ENCODE data around the gene TBL1X. TPM values are rescaled to one million over a fixed set of nuclear protein-coding genes. Genes with fewer than 3 reads are reported as not detected.

TBL1X gene
- total and polyA plus RNA-seq, 2 of the 13 experiments (the other 11 are each of a cell fraction or from before 2014, with no cell fraction given), result 17.6 to 19.9 TPM

- no peaks in the 10 kb centered on the region for H3K27me3 ChIP-seq (ENCODE audit: control insufficient read depth in 1 of 2, insufficient read depth in 2 of 2, low read length in 2 of 2)
- no peak overlapping the region for H3K27ac ChIP-seq (ENCODE audit: extremely low read length, insufficient read depth, low read length)
These were observed 90.5 kb downstream of the TBL1X start for GRCh38 chrX:9555354-9555753.

GRCh38 chrX:9557091-9557490 lies 92.2 kb downstream of the TBL1X start:
- Histone ChIP-seq H3K27me3 (ENCODE audit: control insufficient read depth in 1 of 2, insufficient read depth in 2 of 2, low read length in 2 of 2) (no peaks in the 10 kb centered on the region), H3K9ac (ENCODE audit: insufficient read depth, low read depth, low read length) (no peak overlapping the region), H3K36me3 (replicated peaks in 1 of 2; ENCODE audit: control insufficient read depth in 1 of 2, insufficient read depth in 2 of 2, low read length in 2 of 2) (peaks cover 0 to 1% of the 10 kb centered on the region in 2 experiments; a peak in 1 of 5 replicates), H3K4me3 (replicated peaks in 1 of 3; ENCODE audit: insufficient read depth in 1 of 3, low read depth in 2 of 3, low read length in 3 of 3) (no peak overlapping the region), H2AFZ (ENCODE audit: low read length) (no peak overlapping the region), H3K4me2 (ENCODE audit: low read depth, low read length) (peak overlapping the region; percentile 49; the same call in 1 of the 2 replicates), H3K9me3 (ENCODE audit: low read length) (no peaks in the 10 kb centered on the region), H4K20me1 (ENCODE audit: insufficient read depth, low read length) (0 out of 2 replicates have a peak, but pooled peaks cover 11% of the 10 kb centered on the region), H3K79me2 (ENCODE audit: insufficient read depth, low read length) (peaks cover 42% of the 10 kb centered on the region), H3K4me1 (ENCODE audit: insufficient read depth, low read length) (peaks cover 35% of the 10 kb centered on the region), H3K27ac (ENCODE audit: extremely low read length, insufficient read depth, low read length) (peak overlapping the region; percentile 59)
- CTCF ChIA-PET (ENCODE audit: low intra/inter-chr PET ratio, low total read pairs), result no interaction called here
- peak; percentile 24; the same call in 2 of the 3 replicates for ATAC-seq
- BruUV-seq (replicated peaks), result no TSS peak
- no peak for FAIRE-seq
- no peak for DNase-seq (ENCODE audit: low spot score)
- POLR2A ChIA-PET, result no interaction called here
- TF ChIP-seq, protein P1, sequence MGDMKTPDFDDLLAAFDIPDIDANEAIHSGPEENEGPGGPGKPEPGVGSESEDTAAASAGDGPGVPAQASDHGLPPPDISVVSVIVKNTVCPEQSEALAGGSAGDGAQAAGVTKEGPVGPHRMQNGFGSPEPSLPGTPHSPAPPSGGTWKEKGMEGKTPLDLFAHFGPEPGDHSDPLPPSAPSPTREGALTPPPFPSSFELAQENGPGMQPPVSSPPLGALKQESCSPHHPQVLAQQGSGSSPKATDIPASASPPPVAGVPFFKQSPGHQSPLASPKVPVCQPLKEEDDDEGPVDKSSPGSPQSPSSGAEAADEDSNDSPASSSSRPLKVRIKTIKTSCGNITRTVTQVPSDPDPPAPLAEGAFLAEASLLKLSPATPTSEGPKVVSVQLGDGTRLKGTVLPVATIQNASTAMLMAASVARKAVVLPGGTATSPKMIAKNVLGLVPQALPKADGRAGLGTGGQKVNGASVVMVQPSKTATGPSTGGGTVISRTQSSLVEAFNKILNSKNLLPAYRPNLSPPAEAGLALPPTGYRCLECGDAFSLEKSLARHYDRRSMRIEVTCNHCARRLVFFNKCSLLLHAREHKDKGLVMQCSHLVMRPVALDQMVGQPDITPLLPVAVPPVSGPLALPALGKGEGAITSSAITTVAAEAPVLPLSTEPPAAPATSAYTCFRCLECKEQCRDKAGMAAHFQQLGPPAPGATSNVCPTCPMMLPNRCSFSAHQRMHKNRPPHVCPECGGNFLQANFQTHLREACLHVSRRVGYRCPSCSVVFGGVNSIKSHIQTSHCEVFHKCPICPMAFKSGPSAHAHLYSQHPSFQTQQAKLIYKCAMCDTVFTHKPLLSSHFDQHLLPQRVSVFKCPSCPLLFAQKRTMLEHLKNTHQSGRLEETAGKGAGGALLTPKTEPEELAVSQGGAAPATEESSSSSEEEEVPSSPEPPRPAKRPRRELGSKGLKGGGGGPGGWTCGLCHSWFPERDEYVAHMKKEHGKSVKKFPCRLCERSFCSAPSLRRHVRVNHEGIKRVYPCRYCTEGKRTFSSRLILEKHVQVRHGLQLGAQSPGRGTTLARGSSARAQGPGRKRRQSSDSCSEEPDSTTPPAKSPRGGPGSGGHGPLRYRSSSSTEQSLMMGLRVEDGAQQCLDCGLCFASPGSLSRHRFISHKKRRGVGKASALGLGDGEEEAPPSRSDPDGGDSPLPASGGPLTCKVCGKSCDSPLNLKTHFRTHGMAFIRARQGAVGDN (CRISPR knock-in tag; IDR thresholded peaks at IDR 0.05), result peak; percentile 36; the same call in 1 of the 2 replicates
- no peak for TF ChIP-seq MED1 (CRISPR knock-in tag; IDR thresholded peaks at IDR 0.05)
- no peak for TF ChIP-seq ASH2L (IDR thresholded peaks at IDR 0.05; ENCODE audit: insufficient read length, low read depth, low read length)
- TF ChIP-seq RNF2 (conservative IDR thresholded peaks at IDR 0.05; ENCODE audit: low read depth), result no peak
- intact Hi-C loops (cut with micrococcal nuclease; ENCODE audit: unreplicated experiment) (no loop called here), in situ Hi-C loops (cut with HindIII; ENCODE audit: extremely low pct_ligation_motif_present, low pct_unique_long_range_greater_than_20kb) (no loop called here)
- 13% methylated on average over 3 of the region's 11 CpGs for WGBS (ENCODE audit: low lambda C conversion rate)

More at GRCh38 chrX:9555354-9555753, 90.5 kb downstream of the TBL1X start:
- BruUV-seq (replicated peaks), result no TSS peak
- ChIA-PET CTCF (ENCODE audit: low intra/inter-chr PET ratio, low total read pairs) (no interaction called here), POLR2A (no interaction called here)
- 0 out of 2 replicates have a peak, but pooled peaks cover 11% of the 10 kb centered on the region for H4K20me1 ChIP-seq (ENCODE audit: insufficient read depth, low read length)
- no peak for ATAC-seq
- 100% methylated on average over 2 of the region's 2 CpGs for WGBS (ENCODE audit: low lambda C conversion rate)
- intact Hi-C loops (cut with micrococcal nuclease; ENCODE audit: unreplicated experiment) (no loop called here), in situ Hi-C loops (cut with HindIII; ENCODE audit: extremely low pct_ligation_motif_present, low pct_unique_long_range_greater_than_20kb) (no loop called here)
- H3K9ac ChIP-seq (ENCODE audit: insufficient read depth, low read depth, low read length), result no peak overlapping the region
- H3K4me2 ChIP-seq (ENCODE audit: low read depth, low read length), result no peak overlapping the region
- no peaks in the 10 kb centered on the region for H3K9me3 ChIP-seq (ENCODE audit: low read length)
- no peaks in the 10 kb centered on the region; a peak in 1 of 5 replicates for H3K36me3 ChIP-seq (replicated peaks in 1 of 2; ENCODE audit: control insufficient read depth in 1 of 2, insufficient read depth in 2 of 2, low read length in 2 of 2)
- no peak overlapping the region for H2AFZ ChIP-seq (ENCODE audit: low read length)
- no peak for TF ChIP-seq ZNF335 (CRISPR knock-in tag; IDR thresholded peaks at IDR 0.05)
- no peak for TF ChIP-seq THAP8 (CRISPR knock-in tag; IDR thresholded peaks at IDR 0.05; ENCODE audit: borderline replicate concordance)
- no peak for TF ChIP-seq ZNF790 (CRISPR knock-in tag; IDR thresholded peaks at IDR 0.05; ENCODE audit: borderline replicate concordance)
- no peak for TF ChIP-seq EEA1 (CRISPR knock-in tag; IDR thresholded peaks at IDR 0.05; ENCODE audit: borderline replicate concordance)
- TF ChIP-seq EP300 (IDR thresholded peaks at IDR 0.05; ENCODE audit: low read depth in 2 of 2, low read length in 2 of 2), result no peak
- TF ChIP-seq EP300 (CRISPR knock-in tag; IDR thresholded peaks at IDR 0.05; ENCODE audit: borderline replicate concordance), result no peak
- TF ChIP-seq ZNF7 (CRISPR knock-in tag; IDR thresholded peaks at IDR 0.05), result 0 out of 2 replicates have a peak, but pooled peaks have one; percentile 34
- H3K4me3 ChIP-seq (replicated peaks in 1 of 3; ENCODE audit: insufficient read depth in 1 of 3, low read depth in 2 of 3, low read length in 3 of 3), result no peak overlapping the region
- H3K79me2 ChIP-seq (ENCODE audit: insufficient read depth, low read length), result peaks cover 47% of the 10 kb centered on the region
- DNase-seq (ENCODE audit: low spot score), result no peak
- H3K4me1 ChIP-seq (ENCODE audit: insufficient read depth, low read length), result peaks cover 35% of the 10 kb centered on the region
- no peak for FAIRE-seq
